ENCODE measurements around the gene DISC1.

The DISC1 gene

GRCh38 chr1:231626535-231626950 lies at the start of gene DISC1:
Gene DISC1 (plus strand): TSS chr1:231626790. CDS start chr1:231626868, 78 bp downstream.
- DNase-seq (ENCODE audit: low read depth): peak; percentile 78
- TF ChIP-seq, protein P1, sequence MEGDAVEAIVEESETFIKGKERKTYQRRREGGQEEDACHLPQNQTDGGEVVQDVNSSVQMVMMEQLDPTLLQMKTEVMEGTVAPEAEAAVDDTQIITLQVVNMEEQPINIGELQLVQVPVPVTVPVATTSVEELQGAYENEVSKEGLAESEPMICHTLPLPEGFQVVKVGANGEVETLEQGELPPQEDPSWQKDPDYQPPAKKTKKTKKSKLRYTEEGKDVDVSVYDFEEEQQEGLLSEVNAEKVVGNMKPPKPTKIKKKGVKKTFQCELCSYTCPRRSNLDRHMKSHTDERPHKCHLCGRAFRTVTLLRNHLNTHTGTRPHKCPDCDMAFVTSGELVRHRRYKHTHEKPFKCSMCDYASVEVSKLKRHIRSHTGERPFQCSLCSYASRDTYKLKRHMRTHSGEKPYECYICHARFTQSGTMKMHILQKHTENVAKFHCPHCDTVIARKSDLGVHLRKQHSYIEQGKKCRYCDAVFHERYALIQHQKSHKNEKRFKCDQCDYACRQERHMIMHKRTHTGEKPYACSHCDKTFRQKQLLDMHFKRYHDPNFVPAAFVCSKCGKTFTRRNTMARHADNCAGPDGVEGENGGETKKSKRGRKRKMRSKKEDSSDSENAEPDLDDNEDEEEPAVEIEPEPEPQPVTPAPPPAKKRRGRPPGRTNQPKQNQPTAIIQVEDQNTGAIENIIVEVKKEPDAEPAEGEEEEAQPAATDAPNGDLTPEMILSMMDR (IDR thresholded peaks at IDR 0.05; ENCODE audit: insufficient read depth, low read depth, low read length, missing control alignments): no peak
- peak within 1 kb of the TSS; percentile 57 for H3K4me3 ChIP-seq (ENCODE audit: low read depth, low read length)

DNA sequence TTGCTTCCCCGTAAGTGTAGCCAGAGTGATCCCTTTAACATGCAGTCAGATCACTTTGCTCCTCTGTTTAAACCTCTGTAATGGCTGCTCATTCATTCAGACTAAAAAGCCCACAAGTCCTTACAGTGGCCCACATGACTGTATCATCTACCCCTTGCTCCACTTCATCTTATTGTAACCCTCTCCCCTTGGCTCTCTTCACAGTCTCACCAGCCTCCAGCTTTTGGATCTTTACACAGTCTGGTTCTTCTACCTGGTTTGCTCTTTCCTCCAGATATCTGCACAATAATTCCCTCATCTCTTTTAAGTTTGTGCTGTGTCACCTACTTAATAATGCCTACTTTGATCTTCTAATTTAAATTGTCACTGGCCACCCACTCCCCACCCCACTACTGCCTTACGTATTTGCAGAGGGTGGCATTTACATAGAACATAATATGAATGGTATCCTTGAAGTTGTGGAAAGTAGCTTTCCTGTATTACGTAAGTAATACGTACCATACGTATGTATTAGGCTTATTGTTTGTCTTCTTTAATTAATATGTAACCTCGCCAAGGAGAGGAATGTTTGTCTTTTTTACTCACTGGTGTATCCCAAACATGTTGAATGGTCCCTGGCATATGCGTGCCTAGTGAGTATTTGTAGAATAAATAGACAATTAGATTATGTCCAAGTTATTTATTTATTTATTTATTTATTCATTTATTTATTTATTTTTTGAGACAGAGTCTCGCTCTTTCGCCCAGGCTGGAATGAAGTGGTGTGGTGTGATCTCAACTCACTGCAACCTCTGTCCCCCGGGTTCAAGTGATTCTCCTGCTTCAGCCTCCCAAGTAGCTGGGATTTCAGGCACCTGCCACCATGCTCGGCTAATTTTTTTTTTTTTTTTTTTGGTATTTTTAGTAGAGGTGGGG lies 49.5 kb upstream of the DISC1 start:
- TF ChIP-seq, protein P1 (IDR thresholded peaks at IDR 0.05; ENCODE audit: insufficient read depth, low read depth, low read length, missing control alignments): no peak
- no peak overlapping the region for H3K4me3 ChIP-seq (ENCODE audit: low read depth, low read length)
- no peak for DNase-seq (ENCODE audit: low read depth)

- H3K4me3 ChIP-seq (ENCODE audit: low read depth, low read length): no peak overlapping the region
- DNase-seq (ENCODE audit: low read depth): no peak
- TF ChIP-seq, protein P1 (IDR thresholded peaks at IDR 0.05; ENCODE audit: insufficient read depth, low read depth, low read length, missing control alignments): no peak
Measured at GRCh38 chr1:231580874-231581273, 45.7 kb upstream of the DISC1 start.

DNA sequence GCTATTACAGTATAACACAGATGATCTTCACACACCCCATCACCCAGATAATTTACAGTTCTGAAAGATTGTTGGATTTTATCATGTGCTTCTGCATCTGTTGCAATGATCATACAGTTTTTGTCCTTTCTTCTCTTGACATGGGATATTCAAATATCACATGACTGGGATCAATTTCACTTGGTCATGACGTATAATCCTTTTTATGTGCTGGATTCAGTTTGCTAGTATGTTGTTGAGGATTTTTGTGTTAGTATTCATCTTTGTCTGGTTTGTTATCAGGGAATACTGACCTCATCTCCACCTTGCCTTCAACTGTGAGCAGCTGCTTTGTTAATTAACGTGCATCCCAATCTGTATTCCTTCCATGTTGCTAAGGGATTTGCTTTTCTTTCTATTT lies 44.7 kb upstream of the DISC1 start:
- TF ChIP-seq, protein P1 (IDR thresholded peaks at IDR 0.05; ENCODE audit: insufficient read depth, low read depth, low read length, missing control alignments): no peak
- no peak for DNase-seq (ENCODE audit: low read depth)
- H3K4me3 ChIP-seq (ENCODE audit: low read depth, low read length): no peak overlapping the region

DNA sequence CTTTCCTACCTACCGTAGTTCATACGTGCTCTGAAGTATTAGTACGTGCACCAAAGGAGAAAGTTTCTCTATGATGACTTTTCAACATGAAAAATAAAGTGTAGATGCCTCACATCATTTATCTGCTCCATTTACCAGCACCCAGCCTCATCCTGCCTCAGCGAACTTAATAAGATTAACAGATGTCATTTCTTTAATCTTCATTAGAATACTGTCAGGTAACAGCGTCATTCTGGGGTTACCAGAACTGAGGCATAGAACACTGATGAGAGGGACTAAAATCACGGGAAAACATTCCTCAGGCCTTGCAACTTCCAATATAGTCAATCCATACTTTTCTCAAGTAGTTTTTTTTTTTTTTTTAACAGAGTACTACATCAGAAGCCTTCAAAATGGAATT lies 43.2 kb upstream of the DISC1 start:
- no peak for DNase-seq (ENCODE audit: low read depth)
- TF ChIP-seq, protein P1 (IDR thresholded peaks at IDR 0.05; ENCODE audit: insufficient read depth, low read depth, low read length, missing control alignments): no peak

DNA sequence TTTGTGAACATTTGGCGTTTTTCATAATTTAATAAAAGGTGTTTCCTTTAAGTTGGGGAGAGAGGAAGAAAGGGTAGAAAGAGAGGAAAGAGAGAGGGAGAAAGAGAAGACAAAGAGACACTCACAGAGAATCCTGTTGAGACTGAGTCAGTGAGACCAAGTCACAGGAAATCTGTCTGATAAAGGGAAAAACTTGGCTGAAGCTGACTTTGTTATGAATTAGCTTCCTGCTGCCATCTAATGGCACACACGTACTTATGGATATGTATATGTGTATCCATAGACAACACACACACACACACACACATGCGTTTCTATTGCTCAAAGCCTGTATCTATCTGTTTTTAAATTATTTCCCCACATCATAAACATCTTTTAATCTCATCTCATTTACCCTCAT lies 42.5 kb upstream of the DISC1 start:
- DNase-seq (ENCODE audit: low read depth): peak; percentile 29
- TF ChIP-seq, protein P1 (IDR thresholded peaks at IDR 0.05; ENCODE audit: insufficient read depth, low read depth, low read length, missing control alignments): no peak
- H3K4me3 ChIP-seq (ENCODE audit: low read depth, low read length): no peak overlapping the region

More for the DNA sequence above, 43.2 kb upstream of the DISC1 start:
- H3K4me3 ChIP-seq (ENCODE audit: low read depth, low read length): no peak overlapping the region
